ENCODE measurements around the gene GTF3C4.

DNA sequence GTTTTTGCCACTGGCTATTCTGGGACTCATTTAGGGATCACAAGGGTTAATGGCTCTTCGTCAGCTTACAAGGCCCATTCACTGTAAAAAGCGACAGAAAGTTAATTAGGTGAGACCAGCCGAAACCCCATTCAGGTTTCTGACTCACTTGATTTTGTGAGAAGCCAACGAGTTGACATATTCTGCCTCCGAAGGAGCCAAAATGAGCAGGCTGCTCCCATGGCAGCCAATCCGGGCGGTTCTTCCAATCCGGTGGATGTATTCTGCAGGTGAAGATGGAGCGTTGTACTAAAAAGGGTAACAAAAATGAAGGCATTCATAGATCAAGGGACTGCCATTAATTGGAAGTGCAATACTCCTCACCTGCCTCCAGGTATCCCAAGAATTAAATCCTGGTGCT lies 40.1 kb upstream of the GTF3C4 start:
- TF ChIP-seq, protein P1, sequence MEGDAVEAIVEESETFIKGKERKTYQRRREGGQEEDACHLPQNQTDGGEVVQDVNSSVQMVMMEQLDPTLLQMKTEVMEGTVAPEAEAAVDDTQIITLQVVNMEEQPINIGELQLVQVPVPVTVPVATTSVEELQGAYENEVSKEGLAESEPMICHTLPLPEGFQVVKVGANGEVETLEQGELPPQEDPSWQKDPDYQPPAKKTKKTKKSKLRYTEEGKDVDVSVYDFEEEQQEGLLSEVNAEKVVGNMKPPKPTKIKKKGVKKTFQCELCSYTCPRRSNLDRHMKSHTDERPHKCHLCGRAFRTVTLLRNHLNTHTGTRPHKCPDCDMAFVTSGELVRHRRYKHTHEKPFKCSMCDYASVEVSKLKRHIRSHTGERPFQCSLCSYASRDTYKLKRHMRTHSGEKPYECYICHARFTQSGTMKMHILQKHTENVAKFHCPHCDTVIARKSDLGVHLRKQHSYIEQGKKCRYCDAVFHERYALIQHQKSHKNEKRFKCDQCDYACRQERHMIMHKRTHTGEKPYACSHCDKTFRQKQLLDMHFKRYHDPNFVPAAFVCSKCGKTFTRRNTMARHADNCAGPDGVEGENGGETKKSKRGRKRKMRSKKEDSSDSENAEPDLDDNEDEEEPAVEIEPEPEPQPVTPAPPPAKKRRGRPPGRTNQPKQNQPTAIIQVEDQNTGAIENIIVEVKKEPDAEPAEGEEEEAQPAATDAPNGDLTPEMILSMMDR (IDR thresholded peaks at IDR 0.05) = no peak
- no peak for TF ChIP-seq POLR2A (IDR thresholded peaks at IDR 0.05)
- TF ChIP-seq EP300 (IDR thresholded peaks at IDR 0.05) = no peak
- TF ChIP-seq POLR2AphosphoS5 (IDR thresholded peaks at IDR 0.05) = no peak
